Suprapubic skin (tissue), 3 donors: Measurements from ENCODE around the gene DNMT3A.

Source experiments
- POLR2A ChIP-seq, 2 donors: fragments of 450-650 bp; IDR thresholded peaks; one replicate each; pipeline ENCODE4 v1.6.1; 2017; ENCODE audit warnings: antibody characterized with exemption in 2 of 2, mild to moderate bottlenecking in 2 of 2, moderate library complexity in 2 of 2
- TF ChIP-seq, protein P1 (sequence below), 2 donors: fragments of 200-600 bp in 1 of 2; fragments of 450-650 bp in 1 of 2; sonication (generic) in 1 of 2; IDR thresholded peaks; one replicate each; pipeline ENCODE4 v1.5.1; 2016 to 2019; ENCODE audit warnings: antibody characterized with exemption in 2 of 2, mild to moderate bottlenecking in 1 of 2, moderate library complexity in 1 of 2

DNA sequence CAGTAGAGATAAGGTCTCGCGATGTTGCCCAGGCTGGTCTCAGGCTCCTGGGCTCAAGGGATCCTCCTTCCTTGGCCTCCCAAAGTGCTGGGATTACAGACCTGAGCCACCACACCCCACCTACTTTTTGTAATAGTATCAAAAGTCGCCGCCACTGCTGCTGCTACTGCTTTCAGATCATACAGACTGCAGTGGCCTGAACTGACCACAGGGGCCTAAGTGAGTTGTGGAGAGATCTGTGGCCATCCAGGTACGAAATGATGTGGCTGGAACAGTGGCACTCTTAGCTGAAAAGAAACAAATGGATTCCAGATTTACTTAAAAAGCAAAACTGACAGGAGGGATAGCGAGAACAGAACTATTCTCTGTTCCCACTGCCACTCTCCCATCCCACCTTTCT lies 140.5 kb downstream of the DNMT3A start:
- TF ChIP-seq, protein P1, sequence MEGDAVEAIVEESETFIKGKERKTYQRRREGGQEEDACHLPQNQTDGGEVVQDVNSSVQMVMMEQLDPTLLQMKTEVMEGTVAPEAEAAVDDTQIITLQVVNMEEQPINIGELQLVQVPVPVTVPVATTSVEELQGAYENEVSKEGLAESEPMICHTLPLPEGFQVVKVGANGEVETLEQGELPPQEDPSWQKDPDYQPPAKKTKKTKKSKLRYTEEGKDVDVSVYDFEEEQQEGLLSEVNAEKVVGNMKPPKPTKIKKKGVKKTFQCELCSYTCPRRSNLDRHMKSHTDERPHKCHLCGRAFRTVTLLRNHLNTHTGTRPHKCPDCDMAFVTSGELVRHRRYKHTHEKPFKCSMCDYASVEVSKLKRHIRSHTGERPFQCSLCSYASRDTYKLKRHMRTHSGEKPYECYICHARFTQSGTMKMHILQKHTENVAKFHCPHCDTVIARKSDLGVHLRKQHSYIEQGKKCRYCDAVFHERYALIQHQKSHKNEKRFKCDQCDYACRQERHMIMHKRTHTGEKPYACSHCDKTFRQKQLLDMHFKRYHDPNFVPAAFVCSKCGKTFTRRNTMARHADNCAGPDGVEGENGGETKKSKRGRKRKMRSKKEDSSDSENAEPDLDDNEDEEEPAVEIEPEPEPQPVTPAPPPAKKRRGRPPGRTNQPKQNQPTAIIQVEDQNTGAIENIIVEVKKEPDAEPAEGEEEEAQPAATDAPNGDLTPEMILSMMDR (IDR thresholded peaks at IDR 0.05): no peak
- no peak for TF ChIP-seq POLR2A (IDR thresholded peaks at IDR 0.05)
